GM04503 (cell line): ENCODE measurements around the gene FAM174C.

Source experiments
- DNase-seq: peaks from one replicate; pipeline ENCODE4 v3.0.0-alpha.2; 2012; ENCODE audit warnings: low read depth

Gene FAM174C

DNA sequence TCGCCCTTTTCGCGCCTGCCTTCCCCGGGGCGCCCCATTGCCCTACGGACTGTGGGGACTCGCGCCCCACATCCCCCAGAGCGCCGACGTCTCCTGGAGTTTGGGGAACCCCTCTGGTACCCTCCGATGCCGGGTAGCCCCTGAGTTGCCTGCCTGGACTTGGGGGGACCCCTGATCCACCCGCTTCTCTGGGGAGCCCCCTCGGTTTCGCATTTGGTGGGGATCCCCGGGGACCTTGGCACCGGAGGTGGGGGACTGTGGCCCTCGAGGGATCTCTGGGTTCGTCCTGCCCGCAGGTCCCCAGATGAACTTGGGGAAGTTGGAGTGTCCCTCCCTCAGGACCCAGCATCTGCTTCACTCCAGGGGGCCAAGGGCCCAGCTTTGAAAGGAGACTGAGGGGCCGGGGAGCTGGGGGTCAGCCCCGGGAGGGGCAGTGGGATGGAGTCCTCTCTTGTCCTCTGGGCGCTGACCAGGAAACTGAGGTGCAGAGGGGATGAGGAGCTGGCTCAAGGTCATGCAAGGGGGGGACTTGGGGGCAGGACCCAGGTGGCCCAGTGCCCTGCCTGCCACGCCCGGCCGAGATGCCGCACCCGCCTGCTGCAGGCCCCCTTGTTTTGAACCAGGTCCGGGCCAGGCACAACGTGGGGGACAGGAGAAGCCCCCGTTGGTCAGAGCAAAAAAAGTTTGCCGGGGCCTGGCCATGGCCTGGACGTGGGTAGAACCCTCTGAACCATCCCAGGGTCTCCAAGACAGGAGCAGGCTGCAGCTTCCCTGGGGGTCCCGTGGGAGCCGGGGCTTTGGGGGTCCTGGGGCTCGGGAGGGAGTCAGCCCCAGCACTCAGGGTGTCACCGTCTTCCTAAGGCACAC, 11.4 kb downstream of the FAM174C start:
- DNase-seq: no peak

DNA sequence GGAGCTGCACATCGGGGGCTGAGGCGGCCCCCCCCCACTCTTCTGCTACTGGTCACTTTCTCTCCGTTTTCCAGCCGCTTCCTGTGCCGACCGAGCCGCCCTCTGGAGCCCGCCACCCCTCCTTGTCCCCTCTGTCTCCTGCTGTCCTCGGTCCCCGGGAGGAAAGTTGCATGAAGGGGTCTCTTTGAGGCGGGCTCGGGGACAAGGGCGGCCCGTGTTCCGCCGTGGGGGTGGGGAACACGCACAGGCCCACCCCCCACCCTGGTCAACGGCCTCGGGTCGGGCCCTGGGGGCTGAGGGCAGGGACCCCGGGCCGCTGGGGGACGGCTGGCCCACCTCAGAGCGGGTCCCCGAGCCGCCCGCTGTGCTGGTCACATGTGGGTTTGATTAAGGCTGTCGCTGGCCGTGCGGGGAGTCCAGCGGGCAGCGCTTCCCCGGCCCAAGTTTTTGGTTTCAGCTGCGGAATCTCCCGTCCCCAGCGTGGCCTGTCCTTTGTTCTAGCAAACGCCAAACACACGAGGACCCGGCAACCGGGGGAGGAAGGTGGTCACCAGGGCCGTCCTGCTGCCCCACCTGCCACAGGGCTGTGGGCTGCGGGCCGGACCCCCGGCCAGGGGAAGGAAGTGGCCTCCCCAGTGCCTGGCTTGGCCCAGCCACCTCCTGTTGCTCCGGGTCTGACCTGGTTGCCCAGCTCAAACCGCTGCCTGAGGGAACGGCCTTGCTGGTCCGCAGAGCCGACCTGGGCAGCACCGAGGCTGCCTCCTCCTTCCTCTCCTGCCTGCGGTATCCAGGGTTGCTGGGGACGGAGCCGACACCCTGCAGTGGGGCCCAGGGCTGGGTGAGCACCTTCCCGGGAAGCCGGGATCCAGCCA, 12.3 kb downstream of the FAM174C start:
- no peak for DNase-seq

DNA sequence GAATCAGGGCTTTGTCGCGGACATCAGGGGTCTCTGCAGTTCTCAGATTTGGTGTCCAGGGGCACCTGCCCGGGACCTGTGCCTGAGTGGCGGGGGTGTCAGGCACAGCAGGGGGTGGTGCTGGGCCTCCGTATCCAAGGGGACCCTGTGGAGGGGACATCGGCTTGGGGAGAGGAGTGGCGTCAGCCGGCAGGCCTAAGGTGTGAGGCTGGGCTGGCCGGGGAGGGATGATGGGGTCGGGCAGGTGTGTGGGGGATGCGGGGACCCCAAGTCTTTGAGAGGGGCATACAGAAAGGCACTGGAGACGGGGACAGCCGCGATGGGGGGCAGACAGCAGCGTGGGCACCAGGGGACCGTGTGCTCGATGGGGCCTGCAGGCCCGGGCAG, 12.9 kb downstream of the FAM174C start:
- no peak for DNase-seq

DNA sequence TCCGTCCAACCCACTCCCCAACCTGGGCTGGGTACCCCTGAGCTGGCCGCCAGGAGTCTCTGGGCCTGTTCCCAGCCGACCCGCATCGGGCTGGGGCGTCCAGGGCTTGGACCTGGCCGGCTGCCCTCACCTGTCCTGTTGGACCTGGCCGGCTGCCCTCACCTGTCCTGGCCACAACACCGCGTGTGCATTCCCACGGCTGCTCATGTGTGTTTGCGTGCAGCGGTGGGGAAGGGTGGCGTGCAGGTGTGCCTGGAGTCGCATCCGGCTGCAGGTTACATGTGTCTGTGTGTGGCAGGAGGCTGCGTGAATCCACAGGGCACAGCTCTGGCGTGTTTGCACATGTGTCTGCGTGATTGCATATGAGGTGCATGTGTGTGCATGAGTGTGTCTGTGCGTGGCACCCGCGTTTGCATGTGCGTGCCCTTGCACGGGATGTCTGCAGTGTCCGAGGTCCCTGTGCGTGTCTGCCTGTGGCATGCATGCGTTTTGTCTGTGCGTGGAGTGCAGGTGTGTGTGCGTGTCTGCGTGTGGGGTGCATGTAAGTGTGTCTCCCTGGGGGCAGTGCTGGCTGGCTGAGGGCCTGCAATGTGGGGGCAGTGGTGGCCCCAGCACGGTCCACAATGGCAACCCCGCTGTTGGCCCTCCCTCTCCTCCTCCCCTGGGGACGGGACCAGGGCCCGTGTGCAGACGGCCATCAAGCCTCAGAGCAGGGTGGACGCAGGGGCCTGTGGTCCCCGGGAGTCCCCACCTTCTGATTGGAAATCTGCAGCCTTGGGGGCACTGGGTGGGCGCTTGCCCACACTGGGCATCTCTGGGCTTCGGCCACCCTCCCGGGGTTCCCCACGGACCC, 13.7 kb downstream of the FAM174C start:
- no peak for DNase-seq

DNA sequence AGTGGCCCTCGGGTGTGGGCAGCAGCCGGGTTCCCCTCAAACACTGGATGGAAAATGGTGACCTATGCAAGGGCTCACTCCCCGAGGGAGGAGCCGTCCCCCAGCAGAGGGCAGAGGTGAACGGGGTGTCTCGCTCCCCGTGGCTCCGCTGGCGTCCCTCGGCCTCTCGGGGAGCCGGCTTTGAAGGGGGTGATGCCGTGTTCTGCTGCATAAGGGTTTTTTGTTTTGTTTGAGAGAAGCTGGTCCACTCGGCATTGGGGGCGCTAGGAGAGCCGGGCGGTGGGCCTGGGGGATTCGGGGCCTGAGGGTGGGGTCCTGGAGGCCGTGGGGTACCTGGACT, 14.3 kb downstream of the FAM174C start:
- no peak for DNase-seq

GRCh38 chr19:1290196-1290702, 14.9 kb downstream of the FAM174C start:
- DNase-seq: no peak

GRCh38 chr19:1290703-1291651, 15.6 kb downstream of the FAM174C start:
- DNase-seq: no peak

DNA sequence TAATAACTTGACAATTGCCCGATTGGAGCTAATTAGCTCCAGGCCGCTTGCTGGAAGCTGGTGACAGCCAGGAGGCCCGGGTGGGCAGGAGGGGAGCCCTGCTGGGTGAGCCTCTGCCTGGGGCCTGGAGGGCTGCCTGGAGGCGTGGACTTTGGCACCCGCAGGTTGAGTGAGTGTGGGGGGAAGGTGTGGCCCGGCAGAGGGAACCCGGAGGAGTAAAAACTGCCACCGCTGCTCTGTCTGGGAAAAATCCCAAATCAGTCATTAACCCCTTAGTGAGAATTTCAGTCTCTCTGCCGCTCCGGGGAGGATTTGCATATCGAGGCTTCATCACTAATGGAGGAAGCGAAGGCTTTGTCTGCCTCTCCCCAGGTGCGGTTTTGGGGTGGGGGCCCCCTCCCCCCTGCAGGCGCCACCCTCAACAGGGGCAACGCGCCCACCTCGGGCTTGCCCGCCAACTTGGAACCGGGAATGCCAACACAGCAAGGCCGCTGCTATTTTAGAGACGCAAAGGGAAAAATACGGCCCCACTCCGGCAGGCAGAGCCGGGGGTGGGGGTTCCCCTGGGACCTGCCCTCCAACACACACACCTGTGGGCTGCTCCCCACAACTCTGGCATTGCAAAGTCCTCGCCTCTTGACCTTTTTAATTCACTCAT, 16.6 kb downstream of the FAM174C start:
- DNase-seq: no peak

DNA sequence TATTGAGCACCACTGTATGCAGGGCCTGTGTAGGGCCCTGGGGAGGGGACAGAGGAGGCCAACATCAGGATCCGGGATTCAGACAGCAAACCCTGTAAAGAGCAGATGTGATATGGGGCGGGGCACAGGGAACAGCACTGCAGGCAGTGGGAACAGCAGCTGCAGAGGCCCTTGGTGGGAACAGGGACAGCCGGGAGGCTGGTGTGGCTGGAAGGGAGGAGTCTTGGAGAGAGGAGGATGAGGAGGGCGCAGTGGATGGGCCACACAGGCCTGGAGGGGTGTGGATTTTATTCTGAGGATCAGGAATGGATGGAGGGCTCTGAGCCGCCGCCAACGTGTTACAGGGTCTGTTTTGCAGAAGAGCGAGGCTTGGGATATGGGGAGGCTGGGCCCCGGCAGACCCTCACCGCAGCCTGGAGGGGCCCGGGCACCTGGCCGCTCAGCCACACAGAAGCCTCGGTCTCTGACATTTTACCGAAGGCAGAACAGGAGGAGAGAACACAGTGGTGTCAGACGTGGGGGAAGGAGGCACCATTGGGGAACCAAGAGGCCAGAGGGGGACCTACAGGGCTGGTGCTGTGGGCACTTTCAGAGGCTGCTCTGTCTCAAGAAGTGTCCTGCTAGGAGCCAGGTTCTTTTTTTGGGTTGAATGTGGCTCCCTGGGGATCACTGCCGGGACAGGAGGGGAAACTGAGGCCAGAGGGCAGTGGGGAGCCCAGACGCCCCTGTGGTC, 17.3 kb downstream of the FAM174C start:
- DNase-seq: no peak

- no peak for DNase-seq
Observed at GRCh38 chr19:1293782-1294604, 18.7 kb downstream of the FAM174C start.

DNA sequence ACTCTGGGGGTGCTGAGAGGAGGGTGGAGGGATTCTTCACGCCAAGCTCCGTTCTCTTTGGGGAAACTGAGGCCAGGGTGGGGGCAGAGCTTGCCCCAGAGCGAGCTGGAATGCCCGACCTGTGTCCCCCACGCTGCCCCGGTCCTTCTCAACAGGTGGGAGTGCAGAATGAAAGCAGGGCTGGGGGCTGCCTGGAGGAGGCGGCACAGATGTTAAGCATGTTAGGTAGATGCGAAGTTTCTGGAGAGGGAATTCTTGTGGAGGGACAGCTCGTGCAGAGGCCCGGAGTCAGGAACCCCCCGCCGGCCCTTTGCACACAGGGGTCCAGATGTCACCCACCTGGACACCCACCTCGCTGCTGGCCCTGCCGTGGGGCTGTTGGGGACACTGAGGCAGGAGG, 19.4 kb downstream of the FAM174C start:
- DNase-seq: no peak

DNA sequence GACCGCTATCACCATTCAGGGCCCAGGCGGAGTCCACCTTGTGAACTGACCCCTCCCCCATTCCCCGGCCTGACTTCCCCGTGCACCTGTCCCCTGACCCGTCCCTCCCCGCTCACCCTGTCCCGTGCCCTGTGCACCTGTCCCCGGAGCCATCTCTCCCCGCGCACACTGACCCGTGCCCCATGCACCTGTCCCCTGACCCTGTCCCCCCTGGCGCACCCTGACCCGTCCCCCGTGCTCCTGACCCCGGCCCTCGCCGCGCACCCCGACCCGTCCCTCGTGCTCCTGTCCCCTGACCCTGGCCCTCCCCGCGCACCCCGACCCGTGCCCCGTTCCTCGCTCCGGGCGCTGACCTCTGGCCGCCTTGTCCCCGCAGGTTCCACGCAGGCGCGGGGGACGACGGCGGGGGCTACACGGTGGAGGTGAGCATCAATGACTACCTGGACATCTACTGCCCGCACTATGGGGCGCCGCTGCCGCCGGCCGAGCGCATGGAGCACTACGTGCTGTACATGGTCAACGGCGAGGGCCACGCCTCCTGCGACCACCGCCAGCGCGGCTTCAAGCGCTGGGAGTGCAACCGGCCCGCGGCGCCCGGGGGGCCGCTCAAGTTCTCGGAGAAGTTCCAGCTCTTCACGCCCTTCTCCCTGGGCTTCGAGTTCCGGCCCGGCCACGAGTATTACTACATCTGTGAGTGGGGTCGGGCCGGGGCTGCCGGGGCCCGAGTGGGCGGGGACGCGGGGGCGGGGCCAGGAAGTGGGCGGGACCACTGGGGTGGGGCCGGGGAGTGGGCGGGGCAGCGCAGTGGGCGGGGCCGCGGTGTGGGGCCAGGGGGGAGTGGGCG, 20.1 kb downstream of the FAM174C start:
- no peak for DNase-seq

- DNase-seq: no peak
Observed at GRCh38 chr19:1296078-1296477, 20.7 kb downstream of the FAM174C start.

DNA sequence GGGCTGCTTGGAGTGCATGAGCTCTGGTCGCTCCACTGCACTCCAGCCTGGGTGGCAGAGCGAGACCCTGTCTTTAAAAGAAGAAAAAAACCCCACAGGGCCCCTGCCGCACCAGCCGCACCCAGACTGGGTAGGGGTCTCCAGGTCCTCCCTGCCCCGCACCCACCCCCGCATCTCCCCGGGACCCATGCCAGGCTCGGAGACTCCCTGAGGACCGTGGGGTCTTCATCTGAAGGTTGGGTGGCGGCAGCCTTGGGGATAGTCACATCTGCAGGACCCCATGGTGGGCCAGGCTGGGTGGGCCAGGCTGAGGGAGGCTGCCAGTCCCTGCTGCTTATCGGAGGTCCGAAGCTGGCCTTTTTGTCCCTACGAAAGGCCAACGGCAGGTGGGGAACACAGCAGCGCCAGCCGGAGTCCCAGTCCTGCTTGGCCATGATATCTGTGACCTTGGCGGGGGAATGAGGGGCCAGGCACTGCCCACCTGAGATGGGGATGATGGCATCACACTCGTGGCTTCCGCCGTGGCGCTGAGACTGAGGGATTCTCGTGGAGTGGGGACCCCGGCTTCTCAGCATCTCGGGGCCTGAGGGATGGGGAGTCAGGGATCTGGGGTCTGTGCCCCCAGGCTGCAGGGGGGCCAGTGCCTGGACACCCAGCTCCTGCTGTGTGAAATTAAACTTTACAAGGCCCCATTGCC, 21.4 kb downstream of the FAM174C start:
- no peak for DNase-seq

DNA sequence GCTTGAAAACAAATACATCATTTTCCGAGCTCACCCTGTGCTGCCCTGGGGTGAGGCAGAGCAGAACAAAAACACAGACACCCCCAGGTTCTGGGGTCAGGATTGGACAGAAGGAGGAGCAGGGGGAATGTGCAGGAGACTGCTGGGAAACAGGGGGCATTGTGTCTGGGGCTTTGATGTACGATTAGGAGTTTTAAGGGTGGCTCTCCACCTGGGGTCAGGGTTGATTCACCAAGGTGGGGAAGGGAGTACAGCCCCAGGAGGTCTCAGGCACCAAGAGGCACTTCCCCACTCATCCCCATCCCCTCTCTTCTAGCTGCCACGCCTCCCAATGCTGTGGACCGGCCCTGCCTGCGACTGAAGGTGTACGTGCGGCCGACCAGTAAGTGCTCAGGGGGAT, 22.9 kb downstream of the FAM174C start:
- DNase-seq: no peak

DNA sequence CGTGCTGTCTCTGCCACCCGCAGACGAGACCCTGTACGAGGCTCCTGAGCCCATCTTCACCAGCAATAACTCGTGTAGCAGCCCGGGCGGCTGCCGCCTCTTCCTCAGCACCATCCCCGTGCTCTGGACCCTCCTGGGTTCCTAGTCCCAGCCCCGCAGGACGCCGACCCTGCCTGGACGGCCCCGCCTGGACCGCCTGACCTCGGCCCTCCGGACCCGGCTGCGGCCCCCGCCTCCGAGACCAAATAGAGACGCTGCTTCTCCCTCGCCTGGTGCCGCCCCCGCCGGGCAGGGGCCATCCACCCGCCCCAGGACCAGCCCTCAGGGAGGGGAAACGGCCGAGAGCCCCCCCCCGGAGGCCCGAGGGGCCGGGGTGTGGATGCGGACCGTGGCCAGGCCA, 24.5 kb downstream of the FAM174C start:
- no peak for DNase-seq

DNA sequence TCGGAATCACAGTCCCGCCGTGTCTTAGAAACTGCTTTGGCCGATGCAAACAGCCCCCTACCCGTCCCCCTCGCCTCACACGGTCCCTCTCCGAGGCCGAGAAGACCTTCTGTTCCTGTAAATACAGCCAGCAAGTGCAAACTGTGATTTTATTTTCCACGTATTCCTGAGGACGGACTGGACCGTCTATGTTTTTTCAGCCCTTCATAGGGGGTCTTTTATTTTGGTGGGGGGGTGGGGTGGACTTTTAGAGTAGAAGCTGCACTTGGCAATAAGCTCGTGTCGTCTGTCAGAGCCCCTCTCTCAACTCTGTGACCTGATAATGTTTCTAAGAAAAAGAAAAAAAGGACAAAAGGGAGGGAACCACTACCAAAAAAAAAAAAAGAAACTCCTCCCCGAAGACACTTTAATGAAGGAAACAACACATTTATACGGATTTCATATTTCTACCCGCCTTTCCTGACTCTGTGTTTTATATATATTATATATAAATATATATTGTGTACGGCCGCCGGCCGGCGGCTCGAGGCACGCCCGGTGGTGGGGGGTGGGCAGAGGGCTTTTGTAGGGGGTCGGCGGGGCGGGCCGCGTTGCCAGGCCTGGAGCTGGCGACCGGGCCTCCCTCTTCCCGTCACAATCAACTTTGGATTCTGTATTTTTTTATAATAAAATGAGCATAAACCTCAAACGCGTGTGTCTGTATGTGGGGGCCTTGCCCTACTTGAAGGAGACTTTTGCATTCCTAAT, 25.6 kb downstream of the FAM174C start:
- no peak for DNase-seq
